HCT116 (cell line): ENCODE data around the gene CDK2. TPM values are rescaled to one million over a fixed set of nuclear protein-coding genes. Genes with fewer than 3 reads are reported as not detected.

Source experiments
- ATAC-seq: fragments of 200-7000 bp; cut with Tn5 transposase; 2 replicates; pipeline ENCODE4 v1.9.1; 2020; ENCODE audit warnings: mild to moderate bottlenecking, moderate library complexity
- BruUV-seq: library from RNA; stranded (reverse); fragments of 400-500 nt; replicated peaks from 2 replicates; lab custom pipeline; 2021; lab: Mats Ljungman, UMichigan
- CTCF ChIA-PET: fragments of 300-600 bp; sonication (Branson Sonifier 250); formaldehyde crosslinking; loops from one replicate; lab custom pipeline; 2021; ENCODE audit warnings: antibody characterized with exemption; lab: Charles Lee
- POLR2A ChIA-PET: fragments of 300-600, 350-600 bp; sonication (Branson Sonifier 250); formaldehyde crosslinking; loops from one replicate; lab custom pipeline; 2021; ENCODE audit warnings: antibody characterized with exemption; lab: Charles Lee
- RAD21 ChIA-PET, 2 experiments: fragments of 300-600 bp; sonication (Branson Sonifier 250); formaldehyde crosslinking; loops; one replicate each; lab custom pipeline; 2023; ENCODE audit warnings: low total read pairs in 2 of 2; ENCODE audit not compliant: uncharacterized antibody in 2 of 2, unreplicated experiment in 2 of 2, low non-redundant PET in 1 of 2; lab: Charles Lee
- DNase-seq: peaks from one replicate; pipeline ENCODE4 v3.0.0-alpha.2; 2010; ENCODE audit warnings: low read depth, low spot score
- H2AFZ ChIP-seq: fragments of 200-600 bp; shearing (Covaris generic), sonication (generic); 2 replicates; pipeline ENCODE4 v1.6.1; 2017; ENCODE audit warnings: low read depth, mixed run types, mixed read lengths, antibody characterized with exemption, low read length; ENCODE audit not compliant: poor library complexity, severe bottlenecking
- H3K27ac ChIP-seq: 2 replicates; pipeline ENCODE4 v1.5.1; 2012; ENCODE audit warnings: low read depth, low read length
- H3K27me3 ChIP-seq: fragments of 200-600 bp; sonication (generic); 2 replicates; pipeline ENCODE4 v1.6.1; 2016; ENCODE audit warnings: mixed run types, low read length, mixed read lengths; ENCODE audit not compliant: insufficient read depth
- H3K36me3 ChIP-seq, 2 experiments: fragments of 200-500 bp in 1 of 2; fragments of 200-600 bp in 1 of 2; sonication (Bioruptor generic) in 1 of 2; sonication (generic) in 1 of 2; 2 replicates each; pipeline versions ENCODE4 v1.5.1 to v1.6.1; 2014 to 2016; ENCODE audit warnings: low read length in 2 of 2, inconsistent platforms in 1 of 2, mixed read lengths in 1 of 2, mixed run types in 1 of 2; ENCODE audit not compliant: insufficient read depth in 2 of 2, control insufficient read depth in 1 of 2
- H3K4me1 ChIP-seq, 2 experiments: fragments of 200-600 bp in 1 of 2; sonication (generic) in 1 of 2; 2 replicates each; pipeline versions ENCODE4 v1.5.1 to v1.6.1; 2012 to 2017; ENCODE audit warnings: low read length in 2 of 2, inconsistent platforms in 1 of 2, mild to moderate bottlenecking in 1 of 2, mixed read lengths in 1 of 2, mixed run types in 1 of 2, moderate library complexity in 1 of 2; ENCODE audit not compliant: insufficient read depth in 2 of 2, control insufficient read depth in 1 of 2
- H3K4me2 ChIP-seq: fragments of 200-600 bp; sonication (generic); 2 replicates; pipeline ENCODE4 v1.6.1; 2017; ENCODE audit warnings: mixed run types, low read length, mixed read lengths
- H3K4me3 ChIP-seq, 2 experiments: fragments of 200-600 bp in 1 of 2; sonication (generic) in 1 of 2; replicated peaks in 1 of 2; 2 replicates each; pipeline ENCODE4 v1.5.1; 2011 to 2016; ENCODE audit warnings: low read length in 2 of 2, control low read depth in 1 of 2, low read depth in 1 of 2, mild to moderate bottlenecking in 1 of 2, mixed read lengths in 1 of 2, mixed run types in 1 of 2
- H3K79me2 ChIP-seq: fragments of 200-600 bp; sonication (generic); 2 replicates; pipeline ENCODE4 v1.6.1; 2017; ENCODE audit warnings: mild to moderate bottlenecking, mixed run types, low read length, moderate library complexity, mixed read lengths; ENCODE audit not compliant: insufficient read depth
- H3K9ac ChIP-seq: fragments of 200-600 bp; sonication (generic); 2 replicates; pipeline ENCODE4 v1.6.1; 2016; ENCODE audit warnings: low read length, mixed read lengths
- H3K9me2 ChIP-seq: fragments of 200-600 bp; sonication (generic), shearing (Covaris generic); 2 replicates; pipeline ENCODE4 v1.6.1; 2017; ENCODE audit warnings: mixed run types, mild to moderate bottlenecking, moderate library complexity; ENCODE audit not compliant: insufficient read depth
- H3K9me3 ChIP-seq, 2 experiments: fragments of 200-500 bp in 1 of 2; fragments of 200-600 bp in 1 of 2; sonication (Bioruptor generic) in 1 of 2; sonication (generic) in 1 of 2; 2 replicates each; pipeline ENCODE4 v1.6.1; 2014 to 2017; ENCODE audit warnings: low read length in 2 of 2, mixed read lengths in 2 of 2, inconsistent platforms in 1 of 2, low read depth in 1 of 2, mild to moderate bottlenecking in 1 of 2, mixed run types in 1 of 2, moderate library complexity in 1 of 2; ENCODE audit not compliant: control insufficient read depth in 1 of 2, insufficient read depth in 1 of 2
- H4K20me1 ChIP-seq: fragments of 200-600 bp; sonication (generic), shearing (Covaris generic); 2 replicates; pipeline ENCODE4 v1.6.1; 2017; ENCODE audit warnings: mixed run types, mild to moderate bottlenecking, moderate library complexity; ENCODE audit not compliant: insufficient read depth
- CEBPB ChIP-seq: IDR thresholded peaks from 2 replicates; pipeline ENCODE4 v1.6.1; 2012; ENCODE audit warnings: low read depth
- EGR1 ChIP-seq: IDR thresholded peaks from 2 replicates; pipeline ENCODE4 v1.6.1; 2012; ENCODE audit warnings: low read depth
- ELF1 ChIP-seq: IDR thresholded peaks from 2 replicates; pipeline ENCODE4 v1.6.1; 2012; ENCODE audit warnings: low read depth, borderline replicate concordance
- EZH2 ChIP-seq: fragments of 200-600 bp; sonication (generic); IDR thresholded peaks from 2 replicates; pipeline ENCODE4 v1.6.1; 2017; ENCODE audit warnings: antibody characterized with exemption, mixed run types
- FOSL1 ChIP-seq: IDR thresholded peaks from 2 replicates; pipeline ENCODE4 v1.6.1; 2012; ENCODE audit warnings: low read depth
- JUND ChIP-seq: IDR thresholded peaks from 2 replicates; pipeline ENCODE4 v1.6.1; 2012
- POLR2A ChIP-seq: IDR thresholded peaks from 2 replicates; pipeline ENCODE4 v1.7.0; 2011; ENCODE audit warnings: borderline replicate concordance; ENCODE audit not compliant: insufficient read depth, insufficient read length; ENCODE audit errors: extremely low read depth
- POLR2AphosphoS5 ChIP-seq: IDR thresholded peaks from 2 replicates; pipeline ENCODE4 v1.6.1; 2011; ENCODE audit warnings: mild to moderate bottlenecking, low read depth, low read length, moderate library complexity
- RAD21 ChIP-seq: IDR thresholded peaks from 2 replicates; pipeline ENCODE4 v1.6.1; 2012; ENCODE audit warnings: low read depth, mild to moderate bottlenecking
- SIN3A ChIP-seq: IDR thresholded peaks from 2 replicates; pipeline ENCODE4 v1.6.1; 2012; ENCODE audit warnings: low read depth
- SRF ChIP-seq: IDR thresholded peaks from 2 replicates; pipeline ENCODE4 v1.6.1; 2012; ENCODE audit warnings: low read depth
- TCF7L2 ChIP-seq: IDR thresholded peaks from 2 replicates; pipeline ENCODE4 v1.7.0; 2011; ENCODE audit warnings: borderline replicate concordance, inconsistent platforms; ENCODE audit not compliant: insufficient read depth, insufficient read length; ENCODE audit errors: extremely low read depth
- ZFX ChIP-seq: fragments of 450-650 bp; IDR thresholded peaks from 2 replicates; pipeline ENCODE4 v1.6.1; 2017
- ZNF274 ChIP-seq: fragments of 200-500 bp; sonication (Bioruptor generic); IDR thresholded peaks from 2 replicates; pipeline ENCODE4 v1.6.1; 2014; ENCODE audit warnings: mild to moderate bottlenecking, low read depth, low read length, inconsistent platforms
- intact Hi-C: fragments of 100-400 bp; cut with micrococcal nuclease; formaldehyde crosslinking; loops from 2 replicates; pipeline ENCODE4 v1.10.0; 2022
- total RNA-seq: library from RNA; stranded (reverse); gene quantifications from one replicate; pipeline ENCODE4 v1.2.1, GENCODE V29; 2021; ENCODE audit not compliant: unreplicated experiment
- TF ChIP-seq, protein P1 (sequence below), 3 experiments: fragments of 200-600 bp in 1 of 3; sonication (generic) in 1 of 3; IDR thresholded peaks in 2 of 3; conservative IDR thresholded peaks in 1 of 3; 2 replicates each; pipeline ENCODE4 v1.5.1; 2012 to 2017; ENCODE audit warnings: low read depth in 2 of 3, low read length in 2 of 3, antibody characterized with exemption in 1 of 3, borderline replicate concordance in 1 of 3, control low read depth in 1 of 3, mild to moderate bottlenecking in 1 of 3, mixed read lengths in 1 of 3, mixed run types in 1 of 3, moderate library complexity in 1 of 3; ENCODE audit not compliant: insufficient read depth in 1 of 3
- TF ChIP-seq, protein P2 (sequence below): IDR thresholded peaks from 2 replicates; pipeline ENCODE4 v1.6.1; 2011; ENCODE audit warnings: mild to moderate bottlenecking, low read length, moderate library complexity; ENCODE audit not compliant: insufficient replicate concordance; ENCODE audit errors: extremely low read depth

CDK2 gene
- total RNA-seq, 1 experiment from 2014 or later = 90.9 TPM

DNA sequence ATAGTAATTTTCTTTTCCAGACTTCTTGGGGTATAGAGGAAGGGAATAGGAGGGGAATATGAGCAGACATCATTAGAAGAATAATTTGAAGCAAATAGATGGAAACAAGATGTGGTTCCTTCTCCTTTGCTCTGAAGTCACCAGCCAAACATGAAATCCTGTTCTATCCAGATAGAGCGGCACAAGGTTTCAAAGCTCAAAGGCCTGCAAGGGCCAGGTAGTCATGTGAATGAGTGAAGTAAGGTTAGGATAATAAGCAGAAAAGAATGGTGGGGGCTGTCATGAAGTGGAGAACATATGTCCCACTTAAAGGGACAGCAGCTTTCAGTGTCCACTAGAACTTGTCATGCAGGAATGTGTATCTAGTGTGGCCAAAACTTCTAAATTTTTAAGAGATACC is 51.7 kb downstream of the CDK2 start:
- RAD21 ChIA-PET = interaction anchor here in 1 of 2 experiments (0.6 kb wide), 1 partner anchor 11 kb away, joined by 6 read pairs; no protein-coding TSS in a partner anchor
- Histone ChIP-seq H3K79me2 (no peaks in the 10 kb centered on the region), H3K9ac (no peak overlapping the region), H3K4me3 (no peak overlapping the region), H3K27me3 (no peaks in the 10 kb centered on the region), H3K36me3 (no peaks in the 10 kb centered on the region), H3K27ac (no peak overlapping the region), H2AFZ (no peak overlapping the region), H3K4me2 (no peak overlapping the region), H3K9me3 (no peaks in the 10 kb centered on the region), H4K20me1 (no peaks in the 10 kb centered on the region), H3K4me1 (peaks cover 13 to 19% of the 10 kb centered on the region in 2 experiments; a peak in 3 of 4 replicates), H3K9me2 (no peaks in the 10 kb centered on the region)
- DNase-seq (no peak), ATAC-seq (no peak)
- TF ChIP-seq FOSL1 (no peak), EGR1 (no peak), EZH2 (no peak), ELF1 (no peak), CEBPB (no peak), JUND (no peak), SRF (no peak), POLR2AphosphoS5 (no peak), SIN3A (no peak), TCF7L2 (no peak), RAD21 (no peak), ZNF274 (no peak), ZFX (no peak), POLR2A (no peak)
- TF ChIP-seq, protein P1, sequence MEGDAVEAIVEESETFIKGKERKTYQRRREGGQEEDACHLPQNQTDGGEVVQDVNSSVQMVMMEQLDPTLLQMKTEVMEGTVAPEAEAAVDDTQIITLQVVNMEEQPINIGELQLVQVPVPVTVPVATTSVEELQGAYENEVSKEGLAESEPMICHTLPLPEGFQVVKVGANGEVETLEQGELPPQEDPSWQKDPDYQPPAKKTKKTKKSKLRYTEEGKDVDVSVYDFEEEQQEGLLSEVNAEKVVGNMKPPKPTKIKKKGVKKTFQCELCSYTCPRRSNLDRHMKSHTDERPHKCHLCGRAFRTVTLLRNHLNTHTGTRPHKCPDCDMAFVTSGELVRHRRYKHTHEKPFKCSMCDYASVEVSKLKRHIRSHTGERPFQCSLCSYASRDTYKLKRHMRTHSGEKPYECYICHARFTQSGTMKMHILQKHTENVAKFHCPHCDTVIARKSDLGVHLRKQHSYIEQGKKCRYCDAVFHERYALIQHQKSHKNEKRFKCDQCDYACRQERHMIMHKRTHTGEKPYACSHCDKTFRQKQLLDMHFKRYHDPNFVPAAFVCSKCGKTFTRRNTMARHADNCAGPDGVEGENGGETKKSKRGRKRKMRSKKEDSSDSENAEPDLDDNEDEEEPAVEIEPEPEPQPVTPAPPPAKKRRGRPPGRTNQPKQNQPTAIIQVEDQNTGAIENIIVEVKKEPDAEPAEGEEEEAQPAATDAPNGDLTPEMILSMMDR (IDR thresholded peaks at IDR 0.05 in 2 of 3, conservative IDR thresholded peaks at IDR 0.05 in 1 of 3; ENCODE audit: borderline replicate concordance in 1 of 3, insufficient read depth in 1 of 3, low read depth in 2 of 3, low read length in 2 of 3) = no peak
- TF ChIP-seq, protein P2, sequence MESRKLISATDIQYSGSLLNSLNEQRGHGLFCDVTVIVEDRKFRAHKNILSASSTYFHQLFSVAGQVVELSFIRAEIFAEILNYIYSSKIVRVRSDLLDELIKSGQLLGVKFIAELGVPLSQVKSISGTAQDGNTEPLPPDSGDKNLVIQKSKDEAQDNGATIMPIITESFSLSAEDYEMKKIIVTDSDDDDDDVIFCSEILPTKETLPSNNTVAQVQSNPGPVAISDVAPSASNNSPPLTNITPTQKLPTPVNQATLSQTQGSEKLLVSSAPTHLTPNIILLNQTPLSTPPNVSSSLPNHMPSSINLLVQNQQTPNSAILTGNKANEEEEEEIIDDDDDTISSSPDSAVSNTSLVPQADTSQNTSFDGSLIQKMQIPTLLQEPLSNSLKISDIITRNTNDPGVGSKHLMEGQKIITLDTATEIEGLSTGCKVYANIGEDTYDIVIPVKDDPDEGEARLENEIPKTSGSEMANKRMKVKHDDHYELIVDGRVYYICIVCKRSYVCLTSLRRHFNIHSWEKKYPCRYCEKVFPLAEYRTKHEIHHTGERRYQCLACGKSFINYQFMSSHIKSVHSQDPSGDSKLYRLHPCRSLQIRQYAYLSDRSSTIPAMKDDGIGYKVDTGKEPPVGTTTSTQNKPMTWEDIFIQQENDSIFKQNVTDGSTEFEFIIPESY = no peak
- POLR2A ChIA-PET = no interaction called here
- CTCF ChIA-PET = interaction anchor here (1.0 to 1.2 kb wide), 2 partner anchors 11 to 21 kb away, joined by 3 to 4 read pairs; partner anchors contain the start of gene SUOX
- no TSS peak for BruUV-seq
- intact Hi-C loops = no loop called here
